IPS-18c (cell line): ENCODE results near the gene FGF6.

Source experiments
- H3K4me3 ChIP-seq: 2 replicates; pipeline ENCODE4 v1.7.0; 2013; ENCODE audit warnings: low read depth, mild to moderate bottlenecking, low read length, moderate library complexity; ENCODE audit not compliant: insufficient read depth
- H3K9me3 ChIP-seq: one replicate; pipeline ENCODE4 v1.6.1; 2013; ENCODE audit warnings: mild to moderate bottlenecking, low read length, moderate library complexity; ENCODE audit not compliant: control insufficient read depth, insufficient read depth

FGF6 gene

DNA sequence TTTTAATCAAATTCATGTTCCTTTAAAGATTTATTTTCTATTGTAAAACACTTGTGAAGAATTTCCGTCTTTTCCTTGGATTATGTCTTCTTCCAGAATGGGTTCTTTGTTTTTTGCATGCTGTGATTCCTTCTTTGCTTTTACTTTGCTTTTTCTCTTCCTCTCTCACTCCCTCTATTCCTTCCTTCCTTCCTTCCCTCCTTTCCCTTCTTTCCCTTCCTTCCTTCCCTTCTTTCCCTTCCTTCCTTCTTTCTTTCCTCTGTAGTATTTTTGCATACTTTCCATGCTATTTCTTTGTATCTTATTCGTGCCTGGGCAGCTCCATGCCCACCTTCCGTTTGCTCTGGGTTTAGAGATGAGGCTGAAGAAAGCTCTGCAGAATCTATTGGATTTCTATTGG, 44.5 kb downstream of the FGF6 start:
- Histone ChIP-seq H3K9me3 (no peaks in the 10 kb centered on the region), H3K4me3 (no peak overlapping the region)

DNA sequence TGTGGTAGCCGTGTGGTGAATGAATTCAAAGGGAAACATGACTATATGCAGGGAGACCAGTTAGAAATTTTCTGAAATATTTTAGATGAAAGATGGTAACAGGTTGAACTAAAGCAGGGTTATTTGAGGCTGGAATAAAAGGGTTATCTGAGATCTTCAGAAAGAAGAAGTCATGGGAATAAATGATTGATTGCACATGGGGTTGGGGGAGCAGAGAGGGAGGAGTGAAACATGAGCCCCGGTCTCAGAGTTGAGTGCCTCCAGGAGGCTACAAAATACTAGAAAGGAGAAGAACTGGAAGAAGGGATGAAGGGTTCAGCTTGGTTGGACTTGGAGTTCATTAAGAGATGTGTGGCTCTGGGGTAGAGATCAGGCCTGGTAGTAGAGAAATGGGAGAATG, 49.8 kb downstream of the FGF6 start:
- Histone ChIP-seq H3K4me3 (no peak overlapping the region), H3K9me3 (no peaks in the 10 kb centered on the region)

DNA sequence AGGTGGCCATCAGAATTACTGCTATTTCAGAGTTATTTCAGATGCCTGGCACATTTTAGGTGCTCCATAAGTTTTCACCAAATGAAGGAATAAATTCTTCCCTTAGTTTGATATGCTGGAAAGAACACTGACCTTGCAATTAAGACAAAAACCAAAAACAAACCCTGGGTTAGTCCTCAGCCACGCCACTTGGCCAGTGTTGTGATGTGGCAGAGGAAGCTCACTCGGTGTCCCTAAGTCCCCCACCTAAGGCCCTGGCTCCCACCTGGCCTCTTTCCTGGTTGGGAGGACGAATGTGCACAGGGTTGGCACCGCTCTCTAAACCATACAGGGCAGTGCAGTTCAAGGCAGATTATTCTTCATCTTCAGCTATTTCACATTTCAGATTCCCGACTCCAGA, 52.4 kb downstream of the FGF6 start:
- no peak overlapping the region for H3K4me3 ChIP-seq
- H3K9me3 ChIP-seq = no peaks in the 10 kb centered on the region

DNA sequence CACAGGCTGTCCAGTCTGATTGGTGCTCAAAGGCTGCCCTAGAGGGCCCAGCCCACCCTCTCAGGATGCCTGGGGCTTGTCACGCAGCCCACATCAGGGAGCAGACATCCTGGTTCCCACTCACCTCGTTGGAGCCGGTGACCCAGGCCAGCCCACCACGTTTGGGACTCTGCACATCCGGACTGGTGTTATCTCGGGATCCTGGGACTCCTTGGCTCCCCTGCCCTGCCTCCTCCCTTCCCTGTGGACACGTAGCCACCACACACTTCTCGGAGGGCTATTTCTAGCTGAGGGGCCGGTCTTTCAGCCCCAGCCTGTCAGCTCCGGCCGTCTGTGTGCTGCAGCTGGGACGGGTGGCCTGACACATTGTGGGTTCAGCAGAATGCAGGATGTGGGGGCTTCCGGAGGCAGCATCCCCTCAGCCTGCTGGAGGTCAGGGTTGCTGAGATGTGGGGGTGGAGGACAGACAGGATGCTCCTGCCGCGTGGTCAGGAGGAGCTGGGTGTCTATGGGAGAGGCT, 53.3 kb downstream of the FGF6 start:
- Histone ChIP-seq H3K4me3 (no peak overlapping the region), H3K9me3 (no peaks in the 10 kb centered on the region)

DNA sequence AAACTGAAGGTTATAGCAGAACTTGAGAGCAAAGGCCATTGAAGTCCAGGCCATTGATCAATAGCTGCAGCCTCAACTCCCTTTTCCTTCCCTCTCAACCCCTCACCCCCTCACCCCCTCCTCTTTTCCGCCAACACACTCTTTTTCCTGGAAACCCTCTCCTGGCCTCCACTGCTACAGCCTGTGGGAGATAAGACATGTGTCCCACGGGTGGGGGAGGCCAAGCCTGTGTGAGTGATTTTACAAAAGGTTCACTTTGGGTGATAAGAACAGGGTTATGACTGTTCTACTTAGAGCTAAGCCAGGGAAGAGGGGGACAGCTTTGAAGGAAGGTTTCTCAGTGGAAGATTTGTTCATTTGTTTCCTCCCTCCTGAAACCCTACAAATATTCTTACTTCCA, 57.0 kb downstream of the FGF6 start:
- no peak overlapping the region for H3K4me3 ChIP-seq
- H3K9me3 ChIP-seq = no peaks in the 10 kb centered on the region

DNA sequence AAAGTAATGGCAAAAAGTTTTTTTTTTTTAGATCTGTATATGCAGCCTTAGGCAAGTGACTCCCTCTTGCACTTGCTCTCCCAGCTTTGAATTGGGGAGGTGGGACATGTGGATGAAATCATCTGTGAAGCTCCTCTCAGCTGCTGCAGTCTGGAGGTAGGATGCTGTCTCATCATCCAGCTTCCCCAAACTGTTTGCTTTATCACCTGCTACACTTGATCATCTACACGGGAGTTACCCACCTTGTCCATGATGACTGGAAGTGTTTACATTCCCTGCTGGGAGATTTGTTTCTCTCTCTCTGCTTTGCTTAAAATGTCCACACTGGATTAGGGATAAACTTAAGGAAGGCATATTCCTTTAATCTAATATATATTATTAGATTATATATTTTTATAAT, 57.6 kb downstream of the FGF6 start:
- H3K9me3 ChIP-seq = no peaks in the 10 kb centered on the region
- no peak overlapping the region for H3K4me3 ChIP-seq

DNA sequence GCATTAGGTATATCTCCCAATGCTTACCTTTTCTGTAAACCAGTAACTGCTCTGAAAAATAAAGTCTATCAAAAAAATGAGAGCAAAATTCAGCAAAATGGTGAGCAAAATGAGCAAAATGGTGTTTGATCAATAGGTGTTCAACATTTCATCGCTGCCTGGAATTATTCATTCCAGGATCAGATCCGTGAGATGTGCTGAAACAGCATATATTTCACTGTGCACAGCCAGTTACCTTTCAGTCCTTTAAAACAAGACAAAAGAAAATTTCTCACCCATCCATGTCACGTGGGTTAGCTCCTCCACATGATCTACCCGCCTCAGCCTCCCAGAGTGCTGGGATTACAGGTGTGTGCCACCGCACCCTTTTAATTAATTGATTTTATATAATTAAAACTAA, 58.0 kb downstream of the FGF6 start:
- Histone ChIP-seq H3K9me3 (no peaks in the 10 kb centered on the region), H3K4me3 (no peak overlapping the region)

DNA sequence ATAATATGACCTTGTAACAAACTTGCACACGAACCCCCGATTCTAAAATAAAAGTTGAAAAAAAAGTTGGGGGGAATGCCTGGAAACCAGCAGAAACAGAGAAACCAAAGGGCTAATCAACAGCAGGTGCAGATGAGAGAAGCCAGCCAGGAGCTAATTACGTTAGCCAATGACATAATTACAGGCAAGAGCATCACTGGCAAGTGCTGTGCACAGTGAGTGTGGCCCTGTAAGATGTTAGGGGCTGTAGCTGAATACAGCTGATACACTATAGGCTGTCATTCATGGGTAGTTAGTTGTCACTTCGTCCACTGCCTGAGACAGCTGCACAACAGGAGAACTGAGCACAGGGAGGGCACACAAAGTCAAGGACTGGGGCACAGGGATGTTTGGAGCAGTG, 58.8 kb downstream of the FGF6 start:
- Histone ChIP-seq H3K4me3 (no peak overlapping the region), H3K9me3 (no peaks in the 10 kb centered on the region)
